Ectodermal cell (in vitro differentiated cells): Measurements from ENCODE around the gene PLEKHB1.

ENCODE experiments used
- H3K27ac ChIP-seq: 2 replicates; pipeline ENCODE4 v1.7.0; 2013; ENCODE audit warnings: mild to moderate bottlenecking, low read depth, low read length; ENCODE audit not compliant: insufficient read depth, poor library complexity, severe bottlenecking
- H3K27me3 ChIP-seq: 2 replicates; pipeline ENCODE4 v1.7.0; 2013; ENCODE audit warnings: mild to moderate bottlenecking, low read length; ENCODE audit not compliant: insufficient read depth, control insufficient read depth, poor library complexity, severe bottlenecking
- H3K36me3 ChIP-seq: one replicate; pipeline ENCODE4 v1.7.0; 2013; ENCODE audit warnings: low read length; ENCODE audit not compliant: control insufficient read depth, insufficient read depth
- H3K4me1 ChIP-seq: one replicate; pipeline ENCODE4 v1.7.0; 2013; ENCODE audit warnings: low read length; ENCODE audit not compliant: control insufficient read depth, insufficient read depth
- H3K4me3 ChIP-seq: 2 replicates; pipeline ENCODE4 v1.7.0; 2013; ENCODE audit warnings: low read depth, low read length, control low read depth; ENCODE audit not compliant: insufficient read depth
- H3K9me3 ChIP-seq: 2 replicates; pipeline ENCODE4 v1.7.0; 2013; ENCODE audit warnings: mild to moderate bottlenecking, low read length, moderate library complexity; ENCODE audit not compliant: control insufficient read depth
- WGBS, 2 experiments: methylation state at CpG; one replicate each; pipeline ENCODE4 v1.1.7; 2013; ENCODE audit warnings: missing lambda C conversion rate in 2 of 2; 5-methylcytosine and 5-hydroxymethylcytosine counted together

The PLEKHB1 gene

GRCh38 chr11:73629907-73630306 lies 16.5 kb upstream of the PLEKHB1 start:
- H3K36me3 ChIP-seq: no peaks in the 10 kb centered on the region
- H3K4me1 ChIP-seq: peaks cover 8% of the 10 kb centered on the region
- no peak overlapping the region for H3K4me3 ChIP-seq
- WGBS, 2 experiments: 83 to 84% methylated on average over 7 of the region's 7 CpGs
- H3K27me3 ChIP-seq: no peaks in the 10 kb centered on the region
- H3K9me3 ChIP-seq: no peaks in the 10 kb centered on the region
- H3K27ac ChIP-seq: no peak overlapping the region

GRCh38 chr11:73632996-73633395 lies 13.4 kb upstream of the PLEKHB1 start:
- Histone ChIP-seq H3K4me1 (peaks cover 8% of the 10 kb centered on the region), H3K27me3 (no peaks in the 10 kb centered on the region), H3K9me3 (no peaks in the 10 kb centered on the region), H3K36me3 (no peaks in the 10 kb centered on the region), H3K4me3 (no peak overlapping the region), H3K27ac (no peak overlapping the region)
- whole genome bisulfite sequencing, 2 experiments: 90 to 91% methylated on average over 4 of the region's 4 CpGs

- H3K4me3 ChIP-seq: no peak overlapping the region
- H3K27ac ChIP-seq: no peak overlapping the region
- no peaks in the 10 kb centered on the region for H3K9me3 ChIP-seq
- WGBS, 2 experiments: 95 to 100% methylated on average over 2 of the region's 2 CpGs
- no peaks in the 10 kb centered on the region for H3K36me3 ChIP-seq
- peaks cover 8% of the 10 kb centered on the region for H3K4me1 ChIP-seq
- H3K27me3 ChIP-seq: no peaks in the 10 kb centered on the region
These were observed 12.4 kb upstream of the PLEKHB1 start for GRCh38 chr11:73633999-73634398.

DNA sequence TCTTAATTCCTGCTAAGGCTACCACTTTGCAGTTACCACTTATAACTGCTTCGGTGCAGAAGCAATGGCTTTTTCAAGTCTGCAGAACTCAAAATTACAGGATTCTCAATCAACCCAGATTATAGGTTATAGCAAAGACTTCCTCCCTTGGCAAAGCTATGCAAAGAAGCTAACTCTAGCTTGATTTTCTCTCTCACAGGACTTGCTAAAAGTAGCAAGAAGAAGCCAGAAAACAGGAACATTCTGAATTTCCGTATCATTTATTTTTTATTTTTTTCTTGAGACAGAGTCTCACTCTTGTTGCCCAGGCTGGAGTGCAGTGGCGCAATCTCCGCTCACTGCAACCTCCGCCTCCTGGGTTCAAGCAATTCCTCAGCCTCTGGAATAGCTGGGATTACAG lies 10.7 kb upstream of the PLEKHB1 start:
- H3K9me3 ChIP-seq: no peaks in the 10 kb centered on the region
- WGBS, 2 experiments: 93 to 97% methylated on average over 5 of the region's 5 CpGs
- no peak overlapping the region for H3K27ac ChIP-seq
- H3K36me3 ChIP-seq: no peaks in the 10 kb centered on the region
- H3K4me1 ChIP-seq: peaks cover 8% of the 10 kb centered on the region
- H3K27me3 ChIP-seq: no peaks in the 10 kb centered on the region
- H3K4me3 ChIP-seq: no peak overlapping the region

DNA sequence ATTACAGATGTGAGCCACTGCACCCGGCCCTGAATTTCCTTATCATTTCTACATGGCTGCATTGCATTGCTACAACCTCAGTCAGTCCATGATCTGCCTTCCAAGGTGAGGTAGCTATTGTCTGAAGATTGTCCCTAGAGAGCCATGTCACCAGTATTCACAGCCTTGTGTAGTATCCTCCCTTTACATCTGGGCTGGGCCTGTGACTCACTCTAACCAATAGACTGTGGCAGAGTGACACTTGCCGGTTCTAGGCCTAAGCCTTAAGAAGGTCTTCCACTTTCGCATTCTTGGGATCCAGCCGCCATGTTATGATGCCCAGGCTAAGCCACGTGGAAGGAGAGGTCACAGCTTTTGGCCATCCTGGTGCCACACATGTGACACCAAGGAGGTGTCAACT lies 10.1 kb upstream of the PLEKHB1 start:
- H3K27ac ChIP-seq: no peak overlapping the region
- 93 to 94% methylated on average over 5 of the region's 5 CpGs for WGBS, 2 experiments

DNA sequence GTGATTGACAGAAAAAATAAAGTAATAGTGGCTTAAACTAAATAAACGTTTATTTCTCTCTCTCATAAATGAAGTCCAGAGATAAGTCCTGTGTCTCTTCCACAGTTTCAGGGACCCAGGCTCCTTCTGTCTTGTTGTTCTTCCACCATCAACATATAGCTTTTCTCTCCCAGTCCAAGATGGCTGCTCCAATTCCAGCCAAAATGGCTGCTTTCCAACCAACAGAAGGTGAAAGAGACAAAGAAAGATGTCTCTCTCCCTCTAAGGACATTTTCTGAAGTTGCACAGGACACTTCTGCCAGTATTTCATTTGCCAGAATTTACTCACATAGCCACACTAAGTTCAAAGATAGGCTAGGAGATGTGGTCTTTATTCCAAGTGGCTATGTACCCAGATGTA lies 9.4 kb upstream of the PLEKHB1 start:
- Histone ChIP-seq H3K4me1 (peaks cover 8% of the 10 kb centered on the region), H3K27me3 (no peaks in the 10 kb centered on the region), H3K36me3 (no peaks in the 10 kb centered on the region), H3K4me3 (no peak overlapping the region), H3K9me3 (no peaks in the 10 kb centered on the region), H3K27ac (no peak overlapping the region)
- WGBS, 2 experiments: 88% methylated on average over 1 of the region's 1 CpG

More for the DNA sequence above, 10.1 kb upstream of the PLEKHB1 start:
- Histone ChIP-seq H3K4me3 (no peak overlapping the region), H3K4me1 (peaks cover 8% of the 10 kb centered on the region), H3K36me3 (no peaks in the 10 kb centered on the region), H3K27me3 (no peaks in the 10 kb centered on the region), H3K9me3 (no peaks in the 10 kb centered on the region)

DNA sequence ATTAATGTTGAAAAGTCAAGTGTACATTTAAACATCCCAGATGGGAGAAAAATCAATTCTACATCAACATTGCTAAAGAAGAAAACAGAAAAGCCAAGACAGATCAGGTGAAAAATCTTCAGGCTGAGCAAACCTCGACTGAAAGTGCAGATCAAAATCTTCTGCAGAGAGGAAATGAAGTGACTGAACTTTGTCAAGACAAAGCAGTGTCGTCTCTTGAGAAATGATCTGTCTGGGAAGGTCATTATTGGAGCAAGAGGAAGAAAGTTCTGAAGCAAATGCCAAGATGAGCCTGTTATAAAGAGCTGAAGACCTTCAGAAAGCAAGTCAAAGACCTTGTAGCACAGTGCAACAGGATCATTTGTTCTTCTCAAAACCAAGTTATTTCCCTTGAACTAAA lies 5.8 kb upstream of the PLEKHB1 start:
- H3K27ac ChIP-seq: no peak overlapping the region
- H3K36me3 ChIP-seq: no peaks in the 10 kb centered on the region
- 86 to 94% methylated on average over 2 of the region's 2 CpGs for WGBS, 2 experiments
- H3K4me1 ChIP-seq: peaks cover 6% of the 10 kb centered on the region
- H3K4me3 ChIP-seq: no peak overlapping the region
- H3K9me3 ChIP-seq: no peaks in the 10 kb centered on the region
- H3K27me3 ChIP-seq: no peaks in the 10 kb centered on the region

- no peaks in the 10 kb centered on the region for H3K27me3 ChIP-seq
- H3K9me3 ChIP-seq: no peaks in the 10 kb centered on the region
- peaks cover 16% of the 10 kb centered on the region for H3K4me1 ChIP-seq
- no peaks in the 10 kb centered on the region for H3K36me3 ChIP-seq
- no peak overlapping the region for H3K27ac ChIP-seq
- no peak overlapping the region for H3K4me3 ChIP-seq
These were observed 4.7 kb upstream of the PLEKHB1 start for GRCh38 chr11:73641668-73642067.

- H3K9me3 ChIP-seq: no peaks in the 10 kb centered on the region
- 41 to 46% methylated on average over 16 of the region's 16 CpGs for WGBS, 2 experiments
- no peaks in the 10 kb centered on the region for H3K27me3 ChIP-seq
- H3K36me3 ChIP-seq: no peaks in the 10 kb centered on the region
- H3K4me3 ChIP-seq: peak overlapping the region; percentile 13
- peak overlapping the region; percentile 75 for H3K27ac ChIP-seq
- peaks cover 34% of the 10 kb centered on the region for H3K4me1 ChIP-seq
These were observed 1.0 kb upstream of the PLEKHB1 start for GRCh38 chr11:73645121-73645969.

DNA sequence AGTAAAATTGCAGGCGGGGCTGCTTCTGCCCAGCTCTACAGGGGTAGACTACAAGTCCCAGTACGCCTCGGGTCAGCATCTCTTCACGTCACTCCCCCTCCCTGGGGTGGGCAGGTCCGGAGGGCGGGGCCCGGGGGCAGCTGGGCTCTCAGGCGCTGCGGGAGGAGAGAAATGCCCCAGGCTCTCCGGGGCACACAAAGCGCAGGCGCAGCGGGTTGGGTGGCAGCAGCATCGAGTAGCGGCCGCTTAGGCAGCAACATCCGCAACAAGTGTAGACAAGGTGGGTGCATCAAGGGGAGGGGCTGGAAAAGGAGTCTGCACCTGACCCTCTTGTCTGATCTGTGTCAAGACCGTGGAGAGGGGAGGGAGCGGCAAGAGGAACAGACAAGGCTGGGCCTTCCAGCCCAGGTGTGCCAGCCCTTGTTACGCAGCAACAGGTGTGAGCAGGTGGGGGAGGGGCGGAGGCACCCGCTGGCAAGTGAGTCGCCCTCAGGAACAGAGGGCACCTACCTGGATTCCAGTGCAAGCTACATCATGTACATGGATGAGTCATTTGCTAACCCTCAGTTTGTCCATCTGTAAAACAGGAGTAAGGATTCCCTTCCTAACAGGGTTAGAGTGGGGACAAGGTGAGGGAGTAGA lies 1.2 kb downstream of the PLEKHB1 start:
- Histone ChIP-seq H3K36me3 (no peaks in the 10 kb centered on the region), H3K27ac (no peak overlapping the region), H3K4me3 (no peak overlapping the region), H3K27me3 (no peaks in the 10 kb centered on the region), H3K9me3 (no peaks in the 10 kb centered on the region), H3K4me1 (peaks cover 50% of the 10 kb centered on the region)
- 8 to 10% methylated on average over 23 of the region's 23 CpGs for WGBS, 2 experiments
